Head of caudate nucleus (tissue), 42 donors: ENCODE data around the gene CD200.
A peak's percentile ranks its signal among the peaks of the same experiment; 100 is the strongest.
"Not testable (repeated sequence)": the region's sequence is repeated elsewhere in the genome, so short reads cannot be mapped to it uniquely, and the experiment has no call there.

Experiments
- DNase-seq, 42 donors: peaks; one replicate each; pipeline versions ENCODE4 v3.0.0 to v3.0.0-alpha.2; 2020 to 2021; ENCODE audit warnings: mixed read lengths in 7 of 42
- intact Hi-C: fragments of 100-400 bp; cut with DNase I; formaldehyde crosslinking; loops from one replicate; pipeline ENCODE4 v1.15.0; 2022

CD200 gene

GRCh38 chr3:112400317-112400716, 67.4 kb downstream of the CD200 start:
- DNase-seq, intact Hi-C loops: not testable (repeated sequence)

GRCh38 chr3:112401617-112402016, 68.7 kb downstream of the CD200 start:
- DNase-seq: no peak
- intact Hi-C loops: no loop called here

GRCh38 chr3:112403103-112403502, 70.1 kb downstream of the CD200 start:
- intact Hi-C loops: no loop called here
- no peak for DNase-seq

- DNase-seq, intact Hi-C loops: not testable (repeated sequence)
These were observed 72.1 kb downstream of the CD200 start for GRCh38 chr3:112404924-112405549.

- no peak for DNase-seq
- intact Hi-C loops: no loop called here
These were observed 72.9 kb downstream of the CD200 start for GRCh38 chr3:112405845-112406244.

GRCh38 chr3:112407214-112407887, 74.4 kb downstream of the CD200 start:
- intact Hi-C loops: no loop called here
- DNase-seq: peak in 2 of 42 donors; percentile 4 to 8

- intact Hi-C loops: no loop called here
- DNase-seq: no peak
These were observed 75.1 kb downstream of the CD200 start for GRCh38 chr3:112407888-112408702.

GRCh38 chr3:112409041-112409440, 76.1 kb downstream of the CD200 start:
- DNase-seq: no peak
- intact Hi-C loops: no loop called here

- no peak for DNase-seq
- intact Hi-C loops: no loop called here
These were observed 78.5 kb downstream of the CD200 start for GRCh38 chr3:112411425-112411824.
